HG03558 (cell line): ENCODE measurements around the gene ALKBH7.
"Not testable (repeated sequence)": the region's sequence is repeated elsewhere in the genome, so short reads cannot be mapped to it uniquely, and the experiment has no call there.

ENCODE experiments used
- ATAC-seq: cut with Tn5 transposase; IDR thresholded peaks from one replicate; pipeline ENCODE4 v1.9.1; 2021; ENCODE audit warnings: moderate number of reproducible peaks; ENCODE audit not compliant: unreplicated experiment; ENCODE audit errors: extremely low read depth

ALKBH7 gene

DNA sequence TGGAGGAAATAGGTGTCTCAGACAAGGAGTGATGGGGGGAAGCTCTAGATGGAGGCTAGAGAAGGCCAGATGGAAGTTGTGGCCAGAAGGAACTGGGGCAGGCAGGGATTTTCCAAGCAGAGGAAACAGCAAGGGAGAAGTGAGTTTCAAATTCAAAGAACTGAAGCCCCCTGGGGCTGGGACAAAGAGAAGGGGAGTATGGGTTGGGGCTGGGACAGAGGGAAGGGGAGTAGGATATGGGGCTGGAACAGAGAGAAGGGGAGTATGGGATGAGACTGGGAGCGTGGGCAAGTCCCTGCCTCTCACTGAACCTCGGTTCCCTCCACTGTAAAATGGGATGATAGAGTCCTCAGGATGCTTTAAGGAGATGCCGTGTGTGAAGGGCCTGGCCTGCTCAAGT, 22.2 kb downstream of the ALKBH7 start:
- ATAC-seq, result no peak

DNA sequence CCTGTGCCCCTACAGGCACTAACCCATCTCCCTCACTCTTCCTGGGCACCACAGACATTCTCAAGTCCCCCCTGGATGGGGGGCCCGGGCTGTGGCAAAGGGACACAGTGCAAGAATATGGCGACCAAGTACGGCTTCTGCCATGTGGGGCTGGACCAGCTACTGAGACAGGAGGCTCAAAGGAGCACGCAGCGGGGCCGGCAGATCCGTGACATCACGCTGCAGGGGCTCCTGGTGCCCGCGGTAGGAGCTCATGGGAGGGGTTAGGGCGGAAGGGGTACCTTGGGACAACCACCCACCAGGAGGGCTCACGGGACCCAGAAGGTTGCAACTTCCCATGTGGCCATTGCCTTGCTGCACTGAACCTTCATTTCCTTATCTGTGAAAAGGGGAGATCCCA, 23.7 kb downstream of the ALKBH7 start:
- ATAC-seq, result no peak

DNA sequence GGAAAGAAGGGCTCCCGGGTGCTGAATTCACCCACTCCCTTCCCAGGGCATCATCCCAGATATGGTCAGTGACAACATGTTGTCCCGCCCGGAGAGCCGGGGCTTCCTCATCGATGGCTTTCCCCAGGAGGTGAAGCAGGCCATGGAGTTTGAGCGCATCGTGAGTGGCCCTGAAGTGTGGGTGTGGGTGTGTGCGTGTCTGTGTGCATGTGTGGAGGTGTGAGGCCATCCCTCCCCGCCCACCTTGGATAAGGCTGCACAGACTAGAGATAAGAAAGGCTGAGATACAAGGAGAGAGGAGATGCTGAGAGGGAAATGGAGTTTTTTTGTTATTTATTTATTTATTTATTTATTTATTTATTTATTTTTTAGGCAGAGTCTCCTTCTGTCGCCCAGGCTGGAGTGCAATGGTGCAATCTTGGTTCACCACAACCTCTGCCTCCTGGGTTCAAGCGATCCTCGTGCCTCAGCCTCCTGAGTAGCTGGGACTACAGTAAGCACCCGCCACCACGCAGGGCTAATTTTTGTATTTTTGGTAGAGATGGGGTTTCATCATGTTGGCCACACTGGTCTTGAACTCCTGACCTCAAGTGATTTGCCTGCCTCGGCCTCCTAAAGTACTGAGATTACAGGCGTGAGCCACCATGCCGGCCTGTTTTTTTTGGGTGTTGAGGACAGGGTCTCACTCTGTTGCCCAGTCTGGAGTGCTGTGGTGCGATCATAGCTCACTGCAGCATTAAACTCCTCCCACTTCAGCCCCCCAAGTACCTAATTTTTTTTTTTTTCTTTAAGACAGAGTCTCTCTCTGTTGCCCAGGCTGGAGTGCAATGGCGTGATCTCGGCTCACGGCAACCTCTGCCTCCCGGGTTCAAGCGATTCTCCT, 27.7 kb downstream of the ALKBH7 start:
- not testable (repeated sequence) for ATAC-seq

DNA sequence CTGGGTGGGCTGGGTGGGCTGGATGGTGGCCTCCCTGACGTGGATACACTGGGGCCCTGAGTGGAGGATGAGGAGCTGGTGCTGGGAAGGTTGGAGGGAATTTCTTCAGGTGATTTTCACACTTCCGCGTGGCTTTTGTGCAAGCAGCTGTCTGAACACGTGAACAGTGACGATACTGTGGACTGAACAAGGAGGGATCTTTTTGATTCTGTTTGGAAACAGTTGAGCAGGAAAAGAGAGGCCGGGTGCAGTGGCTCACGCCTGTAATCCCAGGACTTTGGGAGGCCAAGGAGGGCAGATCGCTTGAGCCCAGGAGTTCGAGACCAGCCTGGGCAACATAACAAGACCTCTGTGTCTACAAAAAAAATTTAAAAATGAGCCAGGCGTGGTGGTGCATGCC, 29.5 kb downstream of the ALKBH7 start:
- ATAC-seq, result no peak

DNA sequence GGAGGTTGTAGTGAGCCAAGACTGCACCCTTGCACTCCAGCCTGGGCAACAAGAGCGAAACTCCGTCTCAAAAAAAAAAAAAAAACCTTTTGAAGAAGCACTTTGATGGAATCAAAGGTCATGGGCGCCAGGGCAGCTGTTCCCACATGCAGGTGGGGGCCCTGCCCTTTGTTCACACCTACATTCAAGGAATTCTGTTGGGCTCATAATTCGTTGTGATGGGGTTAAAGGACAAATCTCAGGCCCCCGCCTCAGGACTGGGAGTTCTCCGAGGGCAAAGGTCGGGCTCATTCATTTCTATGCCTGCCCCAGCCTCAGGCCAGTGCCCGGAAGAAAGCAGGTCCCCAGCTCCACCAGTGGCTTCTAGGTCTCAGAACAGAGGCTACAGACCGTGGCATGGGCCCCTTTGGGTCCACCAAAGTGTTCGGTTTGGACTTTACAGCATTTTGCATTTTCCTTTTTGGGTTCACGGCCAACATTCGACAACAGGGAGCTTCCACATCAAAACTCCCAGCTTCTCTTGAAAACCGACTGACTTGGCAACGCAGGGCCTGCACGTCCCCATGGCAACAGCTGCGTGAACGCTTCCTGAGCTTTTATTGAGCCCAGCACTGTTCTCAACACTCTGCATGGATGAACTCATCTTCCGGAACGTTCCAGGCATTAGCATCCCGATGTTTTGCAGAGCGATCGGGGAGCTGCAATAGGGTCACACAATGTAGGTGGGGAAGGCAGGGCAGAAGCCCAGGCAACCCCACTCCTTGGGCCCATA, 30.4 kb downstream of the ALKBH7 start:
- ATAC-seq, result no peak

DNA sequence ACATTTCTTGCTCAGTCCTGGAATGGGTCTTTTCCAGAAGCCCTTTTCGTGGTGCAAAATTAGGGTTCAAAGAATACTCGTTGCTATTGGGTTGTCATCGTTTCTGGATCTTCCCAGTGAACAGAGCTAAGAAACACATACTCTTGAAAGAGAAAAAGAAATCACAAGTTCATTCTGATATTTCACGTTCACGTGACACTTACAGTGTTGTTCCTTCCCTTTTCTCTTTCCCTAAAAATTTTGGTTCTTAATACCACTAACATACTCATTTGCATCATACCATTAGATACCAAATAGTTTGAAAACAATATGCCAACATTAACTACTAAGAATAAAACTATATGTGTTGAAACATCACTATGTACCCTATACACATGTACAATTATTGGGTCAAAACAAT, 33.8 kb downstream of the ALKBH7 start:
- no peak for ATAC-seq

DNA sequence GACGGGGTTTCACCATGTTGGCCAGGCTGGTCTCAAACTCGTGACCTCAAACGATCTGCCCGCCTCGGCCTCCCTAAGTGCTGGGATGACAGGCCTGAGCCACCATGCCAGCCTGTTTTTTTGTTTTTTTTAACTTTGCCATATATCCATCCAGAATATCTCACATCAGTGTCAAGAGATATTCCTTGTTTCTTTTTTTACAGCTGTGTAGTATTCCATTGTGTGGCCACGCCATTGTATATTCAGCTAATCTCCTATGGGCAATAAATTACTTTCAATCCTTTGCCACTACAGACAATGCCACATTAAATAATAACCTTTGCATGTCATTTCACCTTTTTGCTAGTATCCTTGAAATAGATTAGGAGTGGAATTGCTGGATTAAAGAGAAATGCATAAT, 36.8 kb downstream of the ALKBH7 start:
- ATAC-seq, result no peak

DNA sequence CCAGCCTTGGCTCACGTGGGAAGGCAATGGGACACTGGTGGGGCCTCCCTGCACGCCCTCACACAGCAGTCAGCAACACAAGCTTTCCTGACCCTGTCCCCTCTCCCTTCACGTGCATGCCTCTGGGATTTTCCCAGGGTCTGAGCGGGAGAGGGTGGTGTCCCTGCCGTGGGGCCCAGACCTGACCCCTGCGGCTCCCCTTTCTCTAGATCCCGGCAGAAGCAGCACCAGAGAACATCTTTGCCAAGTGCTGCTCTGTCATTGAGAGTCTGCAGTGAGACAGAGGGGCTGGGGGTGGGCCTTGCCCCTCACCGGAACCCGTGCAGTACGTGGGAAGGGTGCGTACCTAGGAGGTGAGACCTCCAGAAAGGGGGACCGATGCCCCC, 39.5 kb downstream of the ALKBH7 start:
- no peak for ATAC-seq

DNA sequence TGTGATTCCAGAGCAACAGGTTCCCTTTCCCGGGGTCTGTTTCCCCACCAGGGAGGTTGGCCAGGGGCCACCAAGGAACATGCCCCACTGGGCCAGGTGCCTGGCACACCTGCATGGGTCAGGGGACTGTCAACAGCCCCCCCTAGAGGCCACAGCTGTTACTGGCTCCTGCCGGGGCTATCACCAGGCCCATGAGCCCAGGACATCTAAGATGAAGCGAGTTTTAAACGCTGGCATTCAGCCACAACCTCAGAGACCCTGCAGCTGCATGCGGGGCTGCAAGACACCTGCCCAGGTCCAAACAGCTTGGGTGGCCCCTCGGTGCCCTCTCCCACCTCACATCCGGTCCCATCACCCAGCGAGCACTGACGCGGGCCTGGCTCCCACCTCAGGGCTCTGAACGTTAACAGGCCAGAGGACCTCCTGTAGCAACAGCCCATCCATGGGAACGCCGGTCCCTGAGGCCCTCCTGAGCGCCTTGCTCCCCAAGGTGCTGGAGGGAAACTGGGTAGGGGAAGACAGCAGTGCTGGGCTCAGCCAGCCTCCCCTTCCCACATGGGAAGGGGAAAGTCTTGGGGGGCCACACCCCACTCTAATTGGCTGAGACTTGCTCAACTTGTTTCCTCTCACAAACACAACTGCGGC, 40.0 kb downstream of the ALKBH7 start:
- ATAC-seq, result no peak

DNA sequence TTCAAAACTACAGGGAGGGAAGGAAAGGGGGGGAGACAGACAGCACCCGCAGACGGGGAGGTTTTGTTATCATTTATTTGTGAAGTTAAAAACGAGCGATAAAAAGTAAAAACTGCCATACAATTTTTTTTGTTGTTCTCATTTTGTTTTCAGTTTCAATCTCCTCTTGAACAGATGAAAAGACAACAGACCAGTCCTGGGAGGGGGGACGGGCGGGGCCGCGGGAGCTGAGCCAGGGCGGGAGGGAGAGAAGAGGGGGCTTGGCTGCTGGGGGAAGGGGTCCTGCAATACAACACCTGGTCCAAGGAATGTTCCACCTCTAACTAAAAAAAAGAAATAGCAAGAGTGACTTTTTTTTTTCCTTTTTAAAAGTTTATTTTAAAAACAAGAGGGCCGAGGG, 40.7 kb downstream of the ALKBH7 start:
- no peak for ATAC-seq

DNA sequence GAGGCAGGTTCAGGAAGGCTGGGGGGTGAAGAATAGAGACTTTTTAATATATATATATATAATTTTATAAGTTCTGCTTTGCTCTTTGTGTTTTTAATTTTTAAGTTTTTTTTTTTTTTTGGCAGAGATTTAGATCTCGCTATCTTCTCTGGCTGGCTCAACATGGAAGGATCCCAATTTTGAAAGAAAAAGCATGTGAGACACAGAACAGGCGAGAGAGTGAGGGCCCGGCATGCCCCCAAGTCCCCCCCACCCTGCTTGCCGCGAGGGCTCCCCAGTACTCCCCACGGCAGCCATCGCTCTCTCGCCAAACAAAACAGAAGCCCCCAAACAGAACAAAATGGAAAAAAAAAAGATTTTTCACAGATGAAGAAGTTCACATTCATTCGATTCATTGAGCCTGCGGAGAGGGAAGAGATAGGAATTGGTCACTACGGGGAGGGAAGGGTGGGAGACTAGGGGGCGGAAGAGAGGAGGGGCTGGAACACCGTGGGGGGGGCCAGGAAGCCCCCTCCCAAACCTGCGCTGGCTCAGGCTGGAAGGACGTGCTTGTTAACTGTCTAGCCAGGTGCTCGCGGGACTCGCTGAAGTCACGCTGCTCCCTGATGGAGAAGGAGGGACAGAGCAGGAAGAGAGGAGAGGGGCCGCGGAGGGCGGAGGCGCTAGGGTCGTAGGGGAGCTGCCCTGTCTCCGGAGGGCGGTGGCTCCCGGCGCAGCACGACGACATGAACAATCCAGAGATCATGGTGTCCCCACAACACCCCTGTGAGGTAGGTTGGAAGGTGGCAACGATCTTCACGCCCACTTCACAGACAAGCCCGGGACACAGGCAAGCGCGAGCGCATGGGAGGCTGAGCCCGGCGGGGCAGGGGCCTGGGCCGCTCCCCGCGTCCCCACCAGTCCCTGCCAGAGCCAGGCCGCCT, 41.4 kb downstream of the ALKBH7 start:
- ATAC-seq, result no peak

DNA sequence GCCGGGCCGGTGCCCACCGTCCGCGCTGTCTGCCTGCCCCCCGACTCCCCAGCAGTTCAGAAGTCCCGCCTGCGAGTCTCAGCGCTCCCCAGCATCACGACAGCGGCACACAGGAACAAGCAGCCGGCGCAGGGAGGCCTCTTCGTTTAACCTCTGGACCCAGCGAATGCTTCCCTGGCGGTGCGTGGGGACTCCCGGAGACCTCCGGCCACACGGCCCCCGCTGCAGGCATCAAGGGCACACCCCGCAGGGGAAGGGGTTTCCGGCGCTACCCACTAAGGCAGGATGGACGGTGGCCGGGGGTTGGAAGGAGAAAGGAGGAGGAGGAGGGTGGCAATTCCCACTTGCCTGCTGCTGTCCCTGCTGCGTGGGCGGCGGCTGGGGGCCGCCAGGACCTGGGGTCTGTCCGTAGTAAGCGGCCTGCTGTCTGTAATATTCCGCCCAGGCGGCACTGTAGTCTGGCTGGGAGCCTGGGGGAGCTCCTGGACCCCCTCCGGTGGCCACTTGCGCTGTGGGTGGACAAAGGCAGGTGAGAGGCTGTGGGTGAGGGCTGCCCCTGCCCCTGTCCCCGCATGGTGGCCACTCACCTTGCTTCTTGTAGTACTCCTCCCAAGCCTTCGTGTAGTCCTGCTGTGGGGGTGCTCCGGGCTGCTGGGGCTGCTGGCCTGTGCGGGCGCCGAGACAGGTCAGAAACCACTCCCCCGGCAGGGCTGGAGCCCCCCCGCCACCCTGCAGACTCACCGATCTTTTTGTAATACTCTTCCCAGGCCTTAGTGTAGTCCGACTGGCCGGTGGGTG, 42.4 kb downstream of the ALKBH7 start:
- no peak for ATAC-seq

DNA sequence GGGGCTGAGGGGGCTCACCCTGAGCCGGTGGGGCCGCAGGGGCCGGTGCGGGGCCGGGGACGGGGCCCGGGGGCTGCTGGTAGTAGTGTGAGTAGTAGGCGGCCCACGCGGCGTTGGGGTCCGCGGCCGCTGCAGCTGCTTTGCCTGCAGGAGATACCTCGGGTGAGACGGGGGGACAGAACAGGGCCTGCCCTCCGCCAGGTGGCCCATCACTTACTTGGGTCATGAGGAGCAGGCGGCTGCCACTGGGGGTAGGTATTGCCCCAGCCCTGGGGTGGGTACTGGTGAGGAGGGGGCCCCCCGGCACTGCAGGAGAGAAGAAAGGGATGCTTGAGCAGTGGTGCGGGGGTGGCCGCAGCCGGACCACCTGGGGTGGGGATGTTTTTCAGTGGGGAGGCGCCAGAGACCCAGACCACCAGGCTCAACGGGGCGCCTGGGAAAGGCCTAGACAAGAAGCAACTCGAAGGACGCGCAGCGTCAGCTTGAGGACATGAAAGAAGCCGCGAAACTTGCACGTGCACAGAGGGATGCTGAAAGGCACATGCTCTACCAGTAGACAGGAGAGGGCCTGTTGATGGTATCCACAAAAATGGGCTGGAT, 43.1 kb downstream of the ALKBH7 start:
- ATAC-seq, result no peak

DNA sequence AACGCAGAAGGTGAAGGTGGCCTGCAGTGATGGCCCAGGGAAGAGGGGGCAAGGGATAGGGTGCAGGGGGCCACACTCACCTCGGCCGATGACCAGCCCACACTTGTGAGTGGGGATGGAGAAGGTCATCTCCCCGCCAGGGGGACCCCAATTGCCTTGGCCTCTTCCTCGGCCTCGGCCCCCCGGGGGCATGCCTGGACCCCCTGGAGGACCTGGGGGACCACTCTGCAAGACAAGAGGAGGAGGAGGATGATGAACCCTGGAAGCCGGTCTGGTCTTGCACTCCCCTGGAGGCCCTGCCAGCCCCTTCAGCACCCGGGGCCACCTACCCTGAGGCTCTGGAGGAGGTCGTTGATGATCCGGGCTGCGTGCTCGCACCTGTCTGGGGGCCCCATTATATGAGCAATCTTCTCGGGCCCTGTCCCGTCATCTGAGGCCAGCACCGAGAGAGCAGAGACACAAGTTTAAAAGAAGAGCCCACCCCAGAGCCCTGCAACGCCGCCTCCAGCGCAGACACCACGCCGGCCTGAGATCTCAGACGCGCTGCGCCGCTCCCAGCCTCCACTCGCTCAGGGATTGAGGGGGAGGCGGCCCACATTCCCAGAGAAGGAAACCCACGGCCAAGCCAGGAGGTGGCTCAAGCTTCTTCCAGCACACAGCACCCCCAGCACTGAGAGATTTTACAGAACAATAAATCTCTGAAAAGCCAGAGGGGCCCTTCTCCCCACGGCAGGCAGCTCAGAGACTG, 44.2 kb downstream of the ALKBH7 start:
- ATAC-seq, result no peak

DNA sequence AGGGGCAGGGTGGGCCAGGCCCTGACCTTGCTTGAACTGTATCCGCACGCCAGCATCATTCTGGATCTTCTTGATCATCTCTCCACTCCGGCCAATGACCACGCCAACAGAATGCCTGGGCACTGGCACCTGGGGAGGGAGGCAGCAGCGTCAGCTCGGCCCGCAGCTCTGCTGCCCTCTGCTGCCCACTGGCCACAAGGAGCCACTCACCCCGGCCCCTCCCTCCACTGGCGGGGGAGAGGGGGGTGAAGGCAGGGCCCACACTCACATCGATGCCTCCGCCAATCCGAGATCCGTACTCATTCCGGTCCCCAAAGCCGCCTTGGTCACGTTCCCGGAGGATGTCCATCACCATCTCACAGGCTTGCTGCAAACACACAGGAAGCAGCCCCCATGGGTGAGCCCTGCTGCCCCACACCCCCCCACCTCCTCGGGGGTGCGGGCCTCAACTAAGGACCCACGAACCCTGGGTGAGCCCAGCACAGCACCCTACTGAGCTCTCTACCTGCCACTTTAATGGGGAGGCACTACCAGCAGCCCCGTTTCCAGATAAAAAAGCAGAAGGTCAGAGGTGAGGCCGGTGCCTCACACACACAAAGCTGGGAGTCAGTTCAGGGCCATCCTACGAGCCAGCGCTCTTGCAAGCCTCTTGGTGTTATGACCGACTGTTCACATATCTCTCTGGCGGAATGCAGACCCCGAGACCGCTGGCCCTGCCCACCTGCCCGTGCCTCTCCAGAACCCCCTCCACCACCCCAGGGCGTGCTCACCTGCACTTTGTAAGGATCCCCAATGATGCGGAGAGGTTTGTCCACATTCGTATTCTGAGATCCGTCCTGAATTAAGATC, 45.3 kb downstream of the ALKBH7 start:
- ATAC-seq, result no peak

DNA sequence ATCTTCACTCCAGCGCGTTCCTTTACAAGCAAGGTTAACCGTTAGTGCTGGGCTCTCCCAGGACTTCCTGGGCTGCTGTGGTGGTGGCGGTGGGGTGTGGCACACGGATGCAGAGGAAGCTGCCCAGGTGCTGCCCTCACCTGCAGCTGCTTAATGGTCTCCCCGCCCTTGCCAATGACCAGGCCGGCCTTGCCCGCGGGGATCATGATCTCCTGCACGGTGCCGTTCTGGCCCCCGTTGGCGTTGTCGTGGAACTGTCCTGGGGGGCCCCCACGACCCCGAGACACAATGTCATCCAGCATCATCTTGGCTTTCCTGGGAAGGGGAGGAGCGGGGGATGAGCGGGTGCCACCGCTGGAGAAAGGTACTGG, 46.0 kb downstream of the ALKBH7 start:
- no peak for ATAC-seq
